Transverse colon (tissue), 4 donors: ENCODE data around the gene TM9SF1.

Experiments used
- CTCF ChIP-seq, 5 experiments: fragments of 200-600 bp in 3 of 5; fragments of 450-650 bp in 2 of 5; sonication (generic) in 3 of 5; IDR thresholded peaks; 1 replicate in 2 of 5; 2 replicates in 3 of 5; pipeline ENCODE4 v1.5.1; 2016 to 2017; ENCODE audit warnings: antibody characterized with exemption in 5 of 5, inconsistent platforms in 3 of 5, mild to moderate bottlenecking in 2 of 5, moderate library complexity in 1 of 5
- EP300 ChIP-seq: sonication (generic); formaldehyde crosslinking; IDR thresholded peaks from one replicate; pipeline ENCODE4 v1.6.1; 2017; ENCODE audit warnings: antibody characterized with exemption, low read depth
- POLR2A ChIP-seq: fragments of 450-650 bp; IDR thresholded peaks from one replicate; pipeline ENCODE4 v1.6.1; 2016; ENCODE audit warnings: antibody characterized with exemption, mild to moderate bottlenecking, moderate library complexity
- POLR2AphosphoS5 ChIP-seq, 3 donors: sonication (generic); formaldehyde crosslinking; IDR thresholded peaks; one replicate each; pipeline ENCODE4 v1.6.1; 2016; ENCODE audit warnings: antibody characterized with exemption in 3 of 3

GRCh38 chr14:24164518-24164991, 30.7 kb downstream of the TM9SF1 start:
- TF ChIP-seq CTCF (IDR thresholded peaks at IDR 0.05) (no peak), POLR2AphosphoS5 (IDR thresholded peaks at IDR 0.05) (no peak), EP300 (no peak), POLR2A (no peak)
